Testis (tissue), 3 donors: ENCODE results near the gene MPV17L. TPM values are rescaled to one million over a fixed set of nuclear protein-coding genes. Genes with fewer than 3 reads are reported as not detected.
"Not testable (repeated sequence)": the region's sequence is repeated elsewhere in the genome, so short reads cannot be mapped to it uniquely, and the experiment has no call there.

ENCODE experiments used
- DNase-seq: peaks from one replicate; pipeline ENCODE4 v3.0.0-alpha.2; 2019
- H3K27ac ChIP-seq, 2 donors: fragments of 200-600 bp; sonication (generic); one replicate each; pipeline ENCODE4 v1.5.1; 2019
- H3K27me3 ChIP-seq: fragments of 200-600 bp; sonication (generic); one replicate; pipeline ENCODE4 v1.5.1; 2019
- H3K36me3 ChIP-seq: fragments of 200-600 bp; sonication (generic); one replicate; pipeline ENCODE4 v1.5.1; 2017; ENCODE audit warnings: low read depth; ENCODE audit errors: missing control alignments
- H3K4me1 ChIP-seq: fragments of 200-600 bp; sonication (generic); one replicate; pipeline ENCODE4 v1.5.1; 2019
- H3K4me3 ChIP-seq, 2 donors: fragments of 200-600 bp; sonication (generic); one replicate each; pipeline ENCODE4 v1.5.1; 2017 to 2019
- H3K9me3 ChIP-seq: fragments of 200-600 bp; sonication (generic); one replicate; pipeline ENCODE4 v1.5.1; 2017
- CTCF ChIP-seq, 3 experiments: fragments of 450-650 bp in 2 of 3; fragments of 200-600 bp in 1 of 3; sonication (generic) in 1 of 3; IDR thresholded peaks; one replicate each; pipeline ENCODE4 v1.5.1; 2016 to 2019; ENCODE audit warnings: antibody characterized with exemption in 3 of 3, mild to moderate bottlenecking in 2 of 3, moderate library complexity in 1 of 3
- POLR2A ChIP-seq: fragments of 450-650 bp; IDR thresholded peaks from one replicate; pipeline ENCODE4 v1.6.1; 2017; ENCODE audit warnings: antibody characterized with exemption, mild to moderate bottlenecking, moderate library complexity
- WGBS, 2 donors: methylation state at CpG; one replicate each; pipeline ENCODE4 v1.1.5; 2018; 5-methylcytosine and 5-hydroxymethylcytosine counted together
- intact Hi-C: fragments of 100-400 bp; cut with DNase I; formaldehyde crosslinking; loops from one replicate; pipeline ENCODE4 v1.15.1; 2023; ENCODE audit warnings: low total_unique reads
- polyA plus RNA-seq: library from polyadenylated mRNA; stranded (reverse); fragments of 350-450 nt; fragmentation: Illumina TruSeq; extraction: RNeasy Lipid Tissue Mini Kit (QIAGEN cat#74804); gene quantifications from one replicate; pipeline ENCODE4 v1.2.3, GENCODE V29; 2014; ENCODE audit warnings: low read depth, low replicate concordance; ENCODE audit not compliant: insufficient read depth
- total RNA-seq, 2 donors: library from RNA; depleted of rRNA; stranded (reverse); fragments of >200 nt; gene quantifications; one replicate each; pipeline ENCODE4 v1.2.3, GENCODE V29; 2016

Gene MPV17L
- total and polyA plus RNA-seq, 3 donors from 2014 or later = 3.7 to 12.5 (median 9.5) TPM

GRCh38 chr16:15426796-15427195, 31.2 kb downstream of the MPV17L start:
- TF ChIP-seq POLR2A (no peak), CTCF (IDR thresholded peaks at IDR 0.05) (no peak)
- no peaks in the 10 kb centered on the region for H3K27me3 ChIP-seq
- DNase-seq = no peak
- no peaks in the 10 kb centered on the region for H3K36me3 ChIP-seq
- no peak overlapping the region for H3K4me3 ChIP-seq
- H3K9me3 ChIP-seq = no peaks in the 10 kb centered on the region
- intact Hi-C loops = no loop called here
- 70 to 82% methylated on average over 6 of the region's 6 CpGs for WGBS, 2 donors
- H3K27ac ChIP-seq = no peak overlapping the region
- H3K4me1 ChIP-seq = peaks cover 15% of the 10 kb centered on the region

GRCh38 chr16:15427648-15428239, 32.2 kb downstream of the MPV17L start:
- Histone ChIP-seq H3K9me3 (no peaks in the 10 kb centered on the region), H3K4me1 (peaks cover 15% of the 10 kb centered on the region), H3K27ac (no peak overlapping the region), H3K4me3 (no peak overlapping the region), H3K27me3 (no peaks in the 10 kb centered on the region), H3K36me3 (no peaks in the 10 kb centered on the region)
- intact Hi-C loops = no loop called here
- peak; percentile 77 for DNase-seq
- WGBS, 2 donors = 23 to 34% methylated on average over 8 of the region's 8 CpGs
- TF ChIP-seq CTCF (IDR thresholded peaks at IDR 0.05) (peak; percentile 48 to 69 (median 48)), POLR2A (no peak)

GRCh38 chr16:15430884-15431283, 35.3 kb downstream of the MPV17L start:
- H3K4me3 ChIP-seq, H3K9me3 ChIP-seq, H3K27ac ChIP-seq, H3K27me3 ChIP-seq, DNase-seq, H3K36me3 ChIP-seq, intact Hi-C loops: not testable (repeated sequence)
- peaks cover 15% of the 10 kb centered on the region for H3K4me1 ChIP-seq
- 86 to 89% methylated on average over 11 of the region's 11 CpGs for WGBS, 2 donors

GRCh38 chr16:15434079-15434424, 38.5 kb downstream of the MPV17L start:
- intact Hi-C loops = no loop called here
- no peak for DNase-seq
- 16 to 25% methylated on average over 12 of the region's 12 CpGs for WGBS, 2 donors

More at GRCh38 chr16:15434079-15434424, 38.5 kb downstream of the MPV17L start:
- H3K9me3 ChIP-seq = no peaks in the 10 kb centered on the region
- peak overlapping the region; percentile 52 to 78 for H3K27ac ChIP-seq
- peak overlapping the region; percentile 79 to 86 for H3K4me3 ChIP-seq
- TF ChIP-seq CTCF (IDR thresholded peaks at IDR 0.05) (no peak), POLR2A (no peak)
- H3K36me3 ChIP-seq = no peaks in the 10 kb centered on the region
- no peaks in the 10 kb centered on the region for H3K4me1 ChIP-seq
- H3K27me3 ChIP-seq = no peaks in the 10 kb centered on the region
